GM12878 (cell line): ENCODE measurements around the gene CASP3.

Experiments
- ATF3 ChIP-seq: IDR thresholded peaks from 2 replicates; pipeline ENCODE4 v1.6.1; 2011; ENCODE audit warnings: low read depth, mild to moderate bottlenecking, low read length, moderate library complexity, borderline replicate concordance; ENCODE audit errors: extremely low read depth
- CTCF ChIP-seq, 3 experiments: IDR thresholded peaks in 2 of 3; conservative IDR thresholded peaks in 1 of 3; 2 replicates each; pipeline ENCODE4 v1.5.1; 2011; ENCODE audit warnings: low read depth in 3 of 3, low read length in 3 of 3, mild to moderate bottlenecking in 3 of 3, control low read depth in 2 of 3, moderate library complexity in 2 of 3, inconsistent platforms in 1 of 3, mixed read lengths in 1 of 3; ENCODE audit not compliant: control insufficient read depth in 2 of 3, insufficient read depth in 1 of 3; ENCODE audit errors: extremely low read depth in 1 of 3
- E2F4 ChIP-seq: IDR thresholded peaks from 2 replicates; pipeline ENCODE4 v1.6.1; 2012; ENCODE audit warnings: low read depth, low read length, improper control_type of control experiment
- E2F8 ChIP-seq: fragments of 450-650 bp; IDR thresholded peaks from 2 replicates; pipeline ENCODE4 v1.6.1; 2018; ENCODE audit warnings: mild to moderate bottlenecking, low read depth, moderate library complexity; ENCODE audit not compliant: partially characterized antibody
- ELK1 ChIP-seq: IDR thresholded peaks from 2 replicates; pipeline ENCODE4 v1.6.1; 2012; ENCODE audit warnings: low read depth, low read length, improper control_type of control experiment
- FOXM1 ChIP-seq: IDR thresholded peaks from 2 replicates; pipeline ENCODE4 v1.6.1; 2012; ENCODE audit warnings: low read depth, mild to moderate bottlenecking, inconsistent platforms, low read length, moderate library complexity
- HDAC6 ChIP-seq: fragments of 200-600 bp; sonication (generic); IDR thresholded peaks from one replicate; pipeline ENCODE4 v1.8.0; 2017; ENCODE audit warnings: antibody characterized with exemption; ENCODE audit not compliant: unreplicated experiment
- MTA2 ChIP-seq: fragments of 450-650 bp; IDR thresholded peaks from 2 replicates; pipeline ENCODE4 v1.6.1; 2016; ENCODE audit warnings: low read depth, mild to moderate bottlenecking, moderate library complexity
- MYC ChIP-seq: IDR thresholded peaks from 2 replicates; pipeline ENCODE4 v1.6.1; 2011; ENCODE audit warnings: mild to moderate bottlenecking, low read length, moderate library complexity, inconsistent platforms; ENCODE audit not compliant: insufficient read depth, insufficient replicate concordance, insufficient read length, severe bottlenecking
- POLR2A ChIP-seq: IDR thresholded peaks from 2 replicates; pipeline ENCODE4 v1.6.1; 2011; ENCODE audit warnings: low read depth, mild to moderate bottlenecking, low read length
- POU2F2 ChIP-seq: IDR thresholded peaks from 3 replicates; pipeline ENCODE4 v1.6.1; 2011; ENCODE audit warnings: low read depth, mild to moderate bottlenecking, low read length, borderline replicate concordance
- REST ChIP-seq: IDR thresholded peaks from 2 replicates; pipeline ENCODE4 v1.6.1; 2012; ENCODE audit warnings: mild to moderate bottlenecking, low read depth, low read length
- ZBTB11 ChIP-seq: fragments of 450-650 bp; formaldehyde crosslinking; IDR thresholded peaks from 2 replicates; pipeline ENCODE4 v1.5.0; 2022; ENCODE audit warnings: mild to moderate bottlenecking, missing genetic modification characterization

DNA sequence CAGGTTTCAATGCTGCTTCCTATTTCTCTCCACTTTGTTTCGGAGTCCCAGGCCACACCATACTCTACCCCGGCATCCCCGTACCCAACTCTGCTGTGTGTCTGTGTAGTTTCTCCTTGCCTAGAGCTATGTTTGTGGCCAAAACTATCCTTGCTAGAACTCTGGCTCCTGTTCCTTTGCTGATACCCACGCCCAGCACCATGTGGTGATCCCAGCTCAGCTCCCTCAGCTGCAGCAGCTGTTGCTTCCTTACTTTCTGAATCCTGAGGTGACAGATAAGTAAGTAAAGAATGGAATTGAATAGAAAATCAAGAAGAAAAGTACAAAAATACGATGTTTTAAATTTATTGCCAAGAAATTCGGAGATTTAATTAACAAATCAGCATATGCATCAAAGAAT is 55.8 kb downstream of the CASP3 start:
- TF ChIP-seq ELK1, result no peak
- no peak for TF ChIP-seq ATF3
- TF ChIP-seq POLR2A, result no peak
- no peak for TF ChIP-seq POU2F2
- TF ChIP-seq ZBTB11 (CRISPR knock-in tag), result no peak
- TF ChIP-seq HDAC6, result no peak
- no peak for TF ChIP-seq CTCF (IDR thresholded peaks at IDR 0.05 in 2 of 3, conservative IDR thresholded peaks at IDR 0.05 in 1 of 3; ENCODE audit: control insufficient read depth in 2 of 3, extremely low read depth in 1 of 3, insufficient read depth in 1 of 3, low read depth in 3 of 3, low read length in 3 of 3)
- TF ChIP-seq FOXM1, result no peak
- no peak for TF ChIP-seq MTA2
- no peak for TF ChIP-seq E2F4
- no peak for TF ChIP-seq MYC
- no peak for TF ChIP-seq REST
- no peak for TF ChIP-seq E2F8
